Heart left ventricle (tissue), 16 donors: ENCODE data around the gene PEPD. TPM values are rescaled to one million over a fixed set of nuclear protein-coding genes. Genes with fewer than 3 reads are reported as not detected.

ENCODE experiments used
- ATAC-seq, 4 donors: fragments of 200-7000 bp; cut with Tn5 transposase; one replicate each; pipeline ENCODE4 v1.9.1; 2020 to 2022; ENCODE audit warnings: moderate library complexity in 4 of 4, mild to moderate bottlenecking in 3 of 4, moderate number of reproducible peaks in 1 of 4
- DNase-seq, 5 donors: peaks; one replicate each; pipeline ENCODE4 v3.0.0-alpha.2; 2020
- H3K27ac ChIP-seq, 12 donors: fragments of 200-600 bp; sonication (generic) in 4 of 12; one replicate each; pipeline versions ENCODE4 v1.5.0 to v1.8.0; 2016 to 2022; ENCODE audit warnings: mild to moderate bottlenecking in 2 of 12
- H3K27me3 ChIP-seq, 9 donors: fragments of 200-600 bp; sonication (generic) in 2 of 9; one replicate each; pipeline versions ENCODE4 v1.5.1 to v1.8.0; 2016 to 2022; ENCODE audit warnings: mild to moderate bottlenecking in 3 of 9
- H3K36me3 ChIP-seq, 9 donors: fragments of 200-600 bp; sonication (generic) in 2 of 9; one replicate each; pipeline versions ENCODE4 v1.5.0 to v1.8.0; 2018 to 2022; ENCODE audit warnings: mild to moderate bottlenecking in 2 of 9
- H3K4me1 ChIP-seq, 12 donors: fragments of 200-600 bp; sonication (generic) in 4 of 12; one replicate each; pipeline versions ENCODE4 v1.5.0 to v1.8.0; 2016 to 2022; ENCODE audit warnings: mild to moderate bottlenecking in 3 of 12
- H3K4me3 ChIP-seq, 12 donors: fragments of 200-600 bp; sonication (generic) in 4 of 12; one replicate each; pipeline versions ENCODE4 v1.5.0 to v1.8.0; 2017 to 2022; ENCODE audit warnings: mild to moderate bottlenecking in 9 of 12, moderate library complexity in 4 of 12
- H3K9me3 ChIP-seq, 12 donors: fragments of 200-600 bp; sonication (generic) in 4 of 12; one replicate each; pipeline versions ENCODE4 v1.5.0 to v1.8.0; 2016 to 2022; ENCODE audit warnings: mild to moderate bottlenecking in 1 of 12
- POLR2A ChIP-seq, 2 donors: fragments of 450-650 bp; IDR thresholded peaks; one replicate each; pipeline ENCODE4 v1.6.1; 2017; ENCODE audit warnings: antibody characterized with exemption in 2 of 2, mild to moderate bottlenecking in 2 of 2, moderate library complexity in 2 of 2
- WGBS, 4 donors: extraction: QIAGEN DNeasy Blood & Tissue Kit in 2 of 4; methylation state at CpG; one replicate each; pipeline versions ENCODE4 v1.1.5 to v1.1.7; 2013 to 2018; 5-methylcytosine and 5-hydroxymethylcytosine counted together
- intact Hi-C, 10 donors: fragments of 100-400 bp; cut with DNase I; formaldehyde crosslinking; loops; one replicate each; pipeline versions ENCODE4 v1.11.1 to v1.14.2; 2022
- polyA plus RNA-seq, 2 donors: library from polyadenylated mRNA; stranded (reverse); fragments of 200-250 nt; gene quantifications; one replicate each; pipeline ENCODE4 v1.2.3, GENCODE V29; 2013
- total RNA-seq, 9 donors: library from RNA; depleted of rRNA in 2 of 9; stranded (reverse); fragments of >200 nt in 2 of 9; fragmentation: NEBNext Ultra II Directional in 3 of 9; extraction: Animal tissue kit (Norgen Biotek cat#: 25700) in 3 of 9; gene quantifications; one replicate each; pipeline versions ENCODE4 v1.1.0 to v1.2.4, GENCODE V29; 2016 to 2023
- TF ChIP-seq, protein P1 (sequence below), 12 donors: fragments of 200-600 bp; sonication (generic) in 4 of 12; IDR thresholded peaks; one replicate each; pipeline versions ENCODE4 v1.5.0 to v1.8.0; 2018 to 2022; ENCODE audit warnings: antibody characterized with exemption in 12 of 12, mild to moderate bottlenecking in 5 of 12
- donor health status: ischemic (EF 13 %, LVEDD 7.1; RV severe dilation, severe dysfunction).
- donor health status: healthy with polysubstance abuse.
- donor health status: DM: no; HTN: yes; CAD: no.
- donor health status: DM: no; HTN: no; CAD: no.
- donor health status: ischemic (EF 25% LVEDD 6.9; RV normal size, moderate dysfunction).
- donor health status: ischemic (EF 25% LVEDD 5.7; RV mildly dilated, moderate dysfunction).
- donor health status: healthy.
- donor health status: DM: yes; HTN: yes; CAD: no.
- donor health status: ischemic (EF 35%, LVEDD 5.7; RV mildly dilated, moderate dysfunction).
- donor health status: nonischemic (EF 11% LVEDD 7.7; RV severe dilation, severe dysfunction).
- donor health status: DM: yes; HTN: yes; CAD: no.
- donor health status: PGD.
- donor health status: ischemic (EF 29% LVEDD 5.4; RV normal size, mild dysfunction).
- donor health status: nonischemic (EF 23%, LVEDD 6.1; RV moderate dilation, normal function).

Gene PEPD
- total and polyA plus RNA-seq, 11 donors: 19.4 to 45.7 (median 29.9) TPM

GRCh38 chr19:33447336-33448158, 74.0 kb downstream of the PEPD start:
- WGBS, 4 donors: 81 to 94% (median 91%) methylated on average over 16 to 18 of the region's 18 CpGs

DNA sequence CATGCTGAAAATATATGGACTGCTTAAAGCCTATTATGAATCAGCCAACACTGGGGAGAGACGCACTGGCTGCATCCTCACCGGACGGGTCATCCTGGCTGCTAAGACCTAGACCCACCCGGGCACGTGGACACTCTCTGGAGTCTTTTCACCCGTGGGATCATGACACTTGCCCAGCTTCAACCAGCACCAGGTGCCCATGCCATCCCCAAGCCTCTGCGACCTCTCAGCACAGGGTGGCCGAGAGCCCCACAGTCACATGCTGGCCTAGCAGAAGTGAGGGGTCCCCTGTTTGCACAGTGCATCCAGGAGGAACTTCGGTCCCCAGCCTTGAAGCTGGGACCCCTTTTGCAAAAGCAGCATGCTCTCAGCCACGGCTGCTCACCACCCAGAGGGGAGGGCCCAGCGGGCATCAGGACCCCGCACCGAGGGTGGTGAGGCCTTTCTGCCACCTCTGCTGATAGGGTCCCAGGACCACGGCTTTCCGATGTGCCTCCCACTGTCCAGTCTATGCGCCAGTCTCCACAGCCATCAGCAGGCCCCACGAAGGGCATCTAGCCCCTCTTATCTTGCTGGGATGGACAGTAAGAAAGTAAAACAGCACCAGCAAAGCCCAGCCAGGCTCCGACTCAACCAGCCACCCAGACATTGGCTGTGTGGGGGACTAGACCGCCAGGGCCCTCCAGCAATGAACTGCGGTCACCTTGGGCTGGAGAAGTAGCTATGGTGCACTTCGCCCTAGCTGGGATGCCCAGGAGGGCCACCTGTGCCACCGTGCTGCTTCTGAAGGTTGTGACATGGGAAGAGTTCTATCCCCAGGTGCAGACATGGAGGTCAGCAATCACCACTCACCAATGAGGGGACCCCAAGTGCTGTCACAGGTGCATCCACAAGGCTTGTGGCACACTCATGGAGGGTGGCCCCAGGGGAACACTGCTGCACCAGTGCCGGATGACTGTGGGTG, 75.0 kb downstream of the PEPD start:
- H3K9me3 ChIP-seq: no peaks in the 10 kb centered on the region
- no peaks in the 10 kb centered on the region for H3K4me1 ChIP-seq
- 91 to 96% (median 93%) methylated on average over 23 of the region's 23 CpGs for WGBS, 4 donors
- H3K36me3 ChIP-seq: peaks cover 0 to 6% (median 0%) of the 10 kb centered on the region in 9 donors
- ATAC-seq (no peak), DNase-seq (peak in 2 of 5 donors; percentile 12 to 60)
- H3K4me3 ChIP-seq: no peak overlapping the region
- H3K27me3 ChIP-seq: no peaks in the 10 kb centered on the region
- intact Hi-C loops: no loop called here
- no peak overlapping the region for H3K27ac ChIP-seq
- TF ChIP-seq, protein P1, sequence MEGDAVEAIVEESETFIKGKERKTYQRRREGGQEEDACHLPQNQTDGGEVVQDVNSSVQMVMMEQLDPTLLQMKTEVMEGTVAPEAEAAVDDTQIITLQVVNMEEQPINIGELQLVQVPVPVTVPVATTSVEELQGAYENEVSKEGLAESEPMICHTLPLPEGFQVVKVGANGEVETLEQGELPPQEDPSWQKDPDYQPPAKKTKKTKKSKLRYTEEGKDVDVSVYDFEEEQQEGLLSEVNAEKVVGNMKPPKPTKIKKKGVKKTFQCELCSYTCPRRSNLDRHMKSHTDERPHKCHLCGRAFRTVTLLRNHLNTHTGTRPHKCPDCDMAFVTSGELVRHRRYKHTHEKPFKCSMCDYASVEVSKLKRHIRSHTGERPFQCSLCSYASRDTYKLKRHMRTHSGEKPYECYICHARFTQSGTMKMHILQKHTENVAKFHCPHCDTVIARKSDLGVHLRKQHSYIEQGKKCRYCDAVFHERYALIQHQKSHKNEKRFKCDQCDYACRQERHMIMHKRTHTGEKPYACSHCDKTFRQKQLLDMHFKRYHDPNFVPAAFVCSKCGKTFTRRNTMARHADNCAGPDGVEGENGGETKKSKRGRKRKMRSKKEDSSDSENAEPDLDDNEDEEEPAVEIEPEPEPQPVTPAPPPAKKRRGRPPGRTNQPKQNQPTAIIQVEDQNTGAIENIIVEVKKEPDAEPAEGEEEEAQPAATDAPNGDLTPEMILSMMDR (IDR thresholded peaks at IDR 0.05): no peak

More at GRCh38 chr19:33447336-33448158, 74.0 kb downstream of the PEPD start:
- DNase-seq (peak in 2 of 5 donors; percentile 17 to 48), ATAC-seq (no peak)
- TF ChIP-seq POLR2A (IDR thresholded peaks at IDR 0.05): no peak
- TF ChIP-seq, protein P1 (IDR thresholded peaks at IDR 0.05): no peak
- Histone ChIP-seq H3K36me3 (peaks cover 0 to 6% (median 0%) of the 10 kb centered on the region in 9 donors), H3K4me1 (no peaks in the 10 kb centered on the region), H3K9me3 (no peaks in the 10 kb centered on the region), H3K4me3 (no peak overlapping the region), H3K27me3 (no peaks in the 10 kb centered on the region), H3K27ac (no peak overlapping the region)
- intact Hi-C loops: no loop called here

DNA sequence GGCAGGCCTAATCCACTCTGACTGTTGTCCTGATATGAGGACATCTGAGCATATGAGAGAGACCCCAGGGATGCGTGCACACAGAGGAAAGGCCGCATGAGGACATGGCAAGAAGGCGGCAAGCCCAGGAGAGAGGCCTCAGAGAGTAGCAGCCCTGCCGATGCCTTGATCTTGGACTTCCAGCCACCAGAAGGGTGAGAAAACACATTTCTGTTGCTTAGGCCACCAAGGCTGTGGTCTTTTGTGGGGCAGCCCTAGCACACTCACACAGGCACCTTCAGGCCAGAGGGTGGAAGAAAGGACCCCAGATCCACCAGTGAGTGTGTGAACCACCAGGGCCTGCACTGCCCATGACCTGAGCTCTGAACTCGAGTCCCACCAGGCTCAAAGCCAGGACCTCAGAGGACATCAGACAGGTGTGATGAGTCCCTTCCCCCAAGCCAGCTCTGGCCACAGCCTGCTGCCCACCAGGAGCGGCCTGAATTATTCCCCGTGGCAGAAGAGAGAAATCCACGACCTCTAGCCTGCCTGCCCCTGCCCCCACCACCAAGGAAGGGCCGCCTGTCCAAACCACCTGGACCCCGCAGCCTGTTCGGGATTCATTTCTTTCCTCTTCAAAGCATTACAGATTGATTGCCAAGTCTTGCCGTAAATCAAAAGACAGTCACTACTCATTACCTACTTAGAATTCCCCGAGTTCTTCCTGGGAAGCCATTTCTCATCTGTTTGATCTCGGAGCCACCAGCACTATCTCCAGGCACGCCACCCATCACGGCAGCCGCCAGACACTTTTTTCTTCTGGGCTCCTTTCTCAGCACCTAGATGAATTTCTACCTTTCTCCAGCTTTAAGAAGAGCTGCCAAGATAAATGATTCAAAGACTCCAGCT, 75.9 kb downstream of the PEPD start:
- intact Hi-C loops: no loop called here
- Histone ChIP-seq H3K27me3 (no peaks in the 10 kb centered on the region), H3K27ac (no peak overlapping the region), H3K36me3 (peaks cover 0 to 6% (median 0%) of the 10 kb centered on the region in 9 donors), H3K9me3 (no peaks in the 10 kb centered on the region), H3K4me1 (no peaks in the 10 kb centered on the region), H3K4me3 (no peak overlapping the region)
- DNase-seq (peak in 1 of 5 donors; percentile 31), ATAC-seq (no peak)
- WGBS, 4 donors: 90 to 95% (median 93%) methylated on average over 15 to 17 of the region's 17 CpGs
- no peak for TF ChIP-seq POLR2A (IDR thresholded peaks at IDR 0.05)
- TF ChIP-seq, protein P1 (IDR thresholded peaks at IDR 0.05): no peak
